Hematopoietic multipotent progenitor cell treated with erythropoietin and hydrocortisone succinate and interleukin-3 and kit ligand, for 6 days (in vitro differentiated cells): ENCODE measurements around the gene MRPL10.
"Not testable (repeated sequence)": the region's sequence is repeated elsewhere in the genome, so short reads cannot be mapped to it uniquely, and the experiment has no call there.

Experiments used
- DNase-seq: peaks from one replicate; pipeline ENCODE4 v3.0.0-alpha.2; 2015

MRPL10 gene

GRCh38 chr17:47789611-47790561 is 41.5 kb downstream of the MRPL10 start:
- peak; percentile 53 for DNase-seq

GRCh38 chr17:47785538-47786123 is 45.7 kb downstream of the MRPL10 start:
- DNase-seq = peak; percentile 71

GRCh38 chr17:47781397-47781796 is 49.9 kb downstream of the MRPL10 start:
- DNase-seq = no peak

DNA sequence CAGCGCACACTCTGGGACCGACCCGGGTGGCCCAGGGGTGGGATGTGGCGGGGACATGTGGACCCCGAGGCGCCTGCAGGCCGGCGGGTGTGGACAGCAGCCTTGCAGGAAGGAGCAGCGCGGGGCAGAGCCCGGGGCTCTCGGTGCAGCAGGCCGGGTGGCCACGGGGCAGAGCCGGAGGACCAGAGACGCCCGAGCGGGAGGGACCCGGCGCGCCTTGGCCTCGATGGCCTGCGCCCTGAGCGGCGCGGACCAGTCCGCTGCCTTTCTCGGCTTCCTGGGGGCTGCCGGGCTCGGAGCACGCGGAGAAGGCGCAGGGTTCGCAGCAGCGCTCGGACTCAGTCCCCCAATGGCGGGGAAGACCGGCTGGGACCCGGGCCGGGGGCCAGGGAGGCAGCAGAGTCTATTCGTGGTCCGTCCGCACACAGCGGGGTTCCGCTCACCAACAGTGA is 53.1 kb downstream of the MRPL10 start:
- DNase-seq = no peak

- DNase-seq = peak; percentile 82
Measured at GRCh38 chr17:47776330-47777197, 54.8 kb downstream of the MRPL10 start.

GRCh38 chr17:47774987-47775580 is 56.3 kb downstream of the MRPL10 start:
- DNase-seq = no peak

DNA sequence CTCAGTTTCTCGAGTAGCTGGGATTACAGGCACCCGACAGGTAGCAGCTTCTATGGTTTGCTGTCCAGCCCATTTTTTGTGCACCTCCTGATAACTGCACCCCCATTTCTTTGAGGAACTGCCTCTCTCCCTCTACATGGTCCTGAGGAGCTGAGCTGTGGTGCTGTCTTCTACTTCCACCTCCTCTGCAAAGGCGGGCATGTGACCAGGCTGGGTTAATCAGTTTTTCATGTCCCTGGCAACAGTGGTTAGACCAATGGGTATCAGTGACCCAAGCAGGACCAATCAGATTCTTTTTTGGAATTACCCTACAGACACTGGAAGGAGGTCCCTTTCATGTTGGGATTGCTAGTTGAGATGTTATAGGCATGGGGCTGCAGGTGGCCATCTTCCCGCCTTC is 57.0 kb downstream of the MRPL10 start:
- no peak for DNase-seq

GRCh38 chr17:47773649-47774048 is 57.7 kb downstream of the MRPL10 start:
- DNase-seq = not testable (repeated sequence)
